HG02642 (cell line): ENCODE results near the gene CRABP2.

ENCODE experiments used
- ATAC-seq: cut with Tn5 transposase; IDR thresholded peaks from one replicate; pipeline ENCODE4 v1.9.1; 2021; ENCODE audit warnings: mild to moderate bottlenecking; ENCODE audit not compliant: unreplicated experiment, poor library complexity

Gene CRABP2

GRCh38 chr1:156659988-156660751 is 45.2 kb downstream of the CRABP2 start:
- ATAC-seq, result peak; percentile 65

GRCh38 chr1:156659661-156659987 is 45.8 kb downstream of the CRABP2 start:
- no peak for ATAC-seq

- no peak for ATAC-seq
Observed at GRCh38 chr1:156658945-156659574, 46.3 kb downstream of the CRABP2 start.

- ATAC-seq, result no peak
Observed at GRCh38 chr1:156658496-156658895, 46.9 kb downstream of the CRABP2 start.

GRCh38 chr1:156657741-156658319 is 47.6 kb downstream of the CRABP2 start:
- no peak for ATAC-seq

GRCh38 chr1:156656806-156657740 is 48.3 kb downstream of the CRABP2 start:
- no peak for ATAC-seq

GRCh38 chr1:156655904-156656516 is 49.4 kb downstream of the CRABP2 start:
- no peak for ATAC-seq

GRCh38 chr1:156655151-156655903 is 50.1 kb downstream of the CRABP2 start:
- no peak for ATAC-seq

- no peak for ATAC-seq
Observed at GRCh38 chr1:156654700-156655099, 50.7 kb downstream of the CRABP2 start.

- ATAC-seq, result no peak
Observed at GRCh38 chr1:156652992-156653355, 52.4 kb downstream of the CRABP2 start.

- no peak for ATAC-seq
Observed at GRCh38 chr1:156652131-156652991, 53.0 kb downstream of the CRABP2 start.
